Measurements from ENCODE around the gene SLC17A8.

The SLC17A8 gene

DNA sequence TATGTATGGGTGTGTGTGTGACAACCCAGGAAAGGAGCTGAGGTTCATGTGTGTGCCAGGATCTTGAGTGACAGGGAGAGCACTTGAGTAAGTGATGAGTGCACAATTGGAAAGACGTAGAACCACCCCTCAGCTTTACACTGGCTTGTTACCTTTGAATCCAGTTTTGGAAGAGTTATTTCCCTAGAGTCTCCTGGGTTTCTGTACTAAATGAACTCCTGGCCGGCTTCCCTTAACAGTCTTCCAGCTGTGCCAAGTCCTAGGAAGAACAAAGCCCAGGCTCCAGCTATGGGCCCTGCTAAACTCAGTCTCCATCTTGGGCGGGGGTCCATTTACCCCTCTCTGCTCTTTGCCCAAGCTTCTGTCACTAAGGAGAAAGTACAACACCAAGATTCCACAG is 97.1 kb downstream of the SLC17A8 start:
- peaks cover 19% of the 10 kb centered on the region for H3K27me3 ChIP-seq (ENCODE audit: low read depth, low read length)
- no peak overlapping the region for H3K27ac ChIP-seq (ENCODE audit: low read length)
- no peak overlapping the region for H3K4me3 ChIP-seq (ENCODE audit: low read length)
- H3K4me2 ChIP-seq (ENCODE audit: low read length) = no peak overlapping the region
- H3K9me3 ChIP-seq (ENCODE audit: insufficient read depth, low read length) = no peaks in the 10 kb centered on the region
- H4K20me1 ChIP-seq (ENCODE audit: insufficient read depth, low read length) = no peaks in the 10 kb centered on the region
- H3K79me2 ChIP-seq (ENCODE audit: low read length) = no peaks in the 10 kb centered on the region
- no peaks in the 10 kb centered on the region for H3K36me3 ChIP-seq (replicated peaks; ENCODE audit: low read depth, low read length)
- H3K4me1 ChIP-seq (ENCODE audit: low read length) = no peaks in the 10 kb centered on the region
- TF ChIP-seq, protein P1, sequence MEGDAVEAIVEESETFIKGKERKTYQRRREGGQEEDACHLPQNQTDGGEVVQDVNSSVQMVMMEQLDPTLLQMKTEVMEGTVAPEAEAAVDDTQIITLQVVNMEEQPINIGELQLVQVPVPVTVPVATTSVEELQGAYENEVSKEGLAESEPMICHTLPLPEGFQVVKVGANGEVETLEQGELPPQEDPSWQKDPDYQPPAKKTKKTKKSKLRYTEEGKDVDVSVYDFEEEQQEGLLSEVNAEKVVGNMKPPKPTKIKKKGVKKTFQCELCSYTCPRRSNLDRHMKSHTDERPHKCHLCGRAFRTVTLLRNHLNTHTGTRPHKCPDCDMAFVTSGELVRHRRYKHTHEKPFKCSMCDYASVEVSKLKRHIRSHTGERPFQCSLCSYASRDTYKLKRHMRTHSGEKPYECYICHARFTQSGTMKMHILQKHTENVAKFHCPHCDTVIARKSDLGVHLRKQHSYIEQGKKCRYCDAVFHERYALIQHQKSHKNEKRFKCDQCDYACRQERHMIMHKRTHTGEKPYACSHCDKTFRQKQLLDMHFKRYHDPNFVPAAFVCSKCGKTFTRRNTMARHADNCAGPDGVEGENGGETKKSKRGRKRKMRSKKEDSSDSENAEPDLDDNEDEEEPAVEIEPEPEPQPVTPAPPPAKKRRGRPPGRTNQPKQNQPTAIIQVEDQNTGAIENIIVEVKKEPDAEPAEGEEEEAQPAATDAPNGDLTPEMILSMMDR (IDR thresholded peaks at IDR 0.05; ENCODE audit: low read depth, low read length) = no peak
- no peak for TF ChIP-seq EZH2phosphoT487 (IDR thresholded peaks at IDR 0.05; ENCODE audit: low read depth)
- H3K9ac ChIP-seq (ENCODE audit: low read length) = no peak overlapping the region
- no peak overlapping the region for H2AFZ ChIP-seq (ENCODE audit: low read depth, low read length)

DNA sequence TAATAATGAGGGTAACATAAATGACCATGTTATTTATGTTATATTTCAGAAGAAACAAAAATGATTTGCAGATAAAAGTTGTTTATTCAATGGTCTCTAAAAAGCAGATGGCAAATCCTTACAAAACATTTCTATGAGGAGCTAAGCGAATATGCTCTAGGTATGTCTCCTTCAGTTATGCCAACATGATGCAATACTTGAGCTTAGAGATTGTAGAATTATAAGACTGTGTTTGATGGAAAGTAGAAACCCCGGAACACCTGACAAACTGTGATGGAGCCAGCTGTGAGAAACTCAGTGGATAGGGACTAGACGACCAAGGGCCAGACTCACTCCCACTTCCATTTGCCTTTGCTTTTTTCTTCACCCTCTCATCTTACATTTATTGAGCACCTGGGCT is 99.0 kb downstream of the SLC17A8 start:
- no peak for TF ChIP-seq EZH2phosphoT487 (IDR thresholded peaks at IDR 0.05; ENCODE audit: low read depth)
- TF ChIP-seq, protein P1 (IDR thresholded peaks at IDR 0.05; ENCODE audit: low read depth, low read length) = no peak
- Histone ChIP-seq H3K36me3 (replicated peaks; ENCODE audit: low read depth, low read length) (no peaks in the 10 kb centered on the region), H4K20me1 (ENCODE audit: insufficient read depth, low read length) (no peaks in the 10 kb centered on the region)

DNA sequence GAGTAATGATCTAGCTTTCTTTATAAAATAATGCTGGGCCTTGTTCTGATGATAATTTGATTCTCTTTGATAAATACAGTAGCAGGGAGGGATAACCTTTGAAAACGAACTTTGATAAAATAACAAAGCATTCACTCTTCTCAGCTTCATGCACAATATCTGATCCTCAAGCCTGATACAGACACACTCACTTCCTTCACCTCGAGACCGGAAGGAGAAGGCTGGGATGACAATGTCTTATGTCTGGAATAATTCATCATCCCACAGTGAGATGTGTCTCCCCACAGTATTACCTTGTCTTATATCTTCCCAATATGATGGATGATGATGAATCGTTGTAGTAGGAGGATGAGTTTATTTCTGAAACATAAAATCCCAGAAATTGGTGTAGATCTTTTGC is 101.3 kb downstream of the SLC17A8 start:
- Histone ChIP-seq H3K4me3 (ENCODE audit: low read length) (no peak overlapping the region), H3K27ac (ENCODE audit: low read length) (no peak overlapping the region), H3K79me2 (ENCODE audit: low read length) (no peaks in the 10 kb centered on the region), H3K9me3 (ENCODE audit: insufficient read depth, low read length) (no peaks in the 10 kb centered on the region), H3K9ac (ENCODE audit: low read length) (no peak overlapping the region), H3K4me2 (ENCODE audit: low read length) (no peak overlapping the region), H3K36me3 (replicated peaks; ENCODE audit: low read depth, low read length) (no peaks in the 10 kb centered on the region), H3K4me1 (ENCODE audit: low read length) (no peaks in the 10 kb centered on the region), H4K20me1 (ENCODE audit: insufficient read depth, low read length) (no peaks in the 10 kb centered on the region), H2AFZ (ENCODE audit: low read depth, low read length) (no peak overlapping the region), H3K27me3 (ENCODE audit: low read depth, low read length) (peaks cover 4% of the 10 kb centered on the region; the same call in 1 of the 2 replicates)
- no peak for TF ChIP-seq EZH2phosphoT487 (IDR thresholded peaks at IDR 0.05; ENCODE audit: low read depth)
- TF ChIP-seq, protein P1 (IDR thresholded peaks at IDR 0.05; ENCODE audit: low read depth, low read length) = no peak

More for the DNA sequence above, 99.0 kb downstream of the SLC17A8 start:
- H3K4me3 ChIP-seq (ENCODE audit: low read length) = no peak overlapping the region
- H3K27me3 ChIP-seq (ENCODE audit: low read depth, low read length) = peaks cover 8% of the 10 kb centered on the region
- no peak overlapping the region for H3K27ac ChIP-seq (ENCODE audit: low read length)
- no peak overlapping the region for H3K4me2 ChIP-seq (ENCODE audit: low read length)
- H3K4me1 ChIP-seq (ENCODE audit: low read length) = no peaks in the 10 kb centered on the region
- no peak overlapping the region for H2AFZ ChIP-seq (ENCODE audit: low read depth, low read length)
- H3K79me2 ChIP-seq (ENCODE audit: low read length) = no peaks in the 10 kb centered on the region
- H3K9me3 ChIP-seq (ENCODE audit: insufficient read depth, low read length) = no peaks in the 10 kb centered on the region
- H3K9ac ChIP-seq (ENCODE audit: low read length) = no peak overlapping the region

DNA sequence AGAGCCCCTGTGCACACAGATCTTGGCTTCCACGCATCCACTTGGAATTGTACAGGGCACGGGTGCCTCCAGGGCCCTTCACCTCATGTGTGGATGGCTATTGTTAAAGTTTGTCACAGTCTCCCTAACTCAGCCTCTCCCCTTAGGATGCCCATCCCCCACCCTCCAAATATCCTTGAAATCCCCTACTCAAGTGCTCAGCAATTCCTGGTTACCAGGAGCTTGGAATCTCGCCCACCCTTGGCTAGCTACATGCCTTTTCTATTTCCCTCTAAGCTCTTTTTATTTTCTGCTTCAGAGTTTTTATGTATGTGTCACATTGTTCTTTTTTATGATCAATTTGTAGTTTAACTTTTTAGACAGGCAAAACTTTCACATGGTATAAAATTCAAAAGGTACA is 103.8 kb downstream of the SLC17A8 start:
- Histone ChIP-seq H3K79me2 (ENCODE audit: low read length) (no peaks in the 10 kb centered on the region), H3K9me3 (ENCODE audit: insufficient read depth, low read length) (no peaks in the 10 kb centered on the region), H4K20me1 (ENCODE audit: insufficient read depth, low read length) (no peaks in the 10 kb centered on the region), H3K9ac (ENCODE audit: low read length) (no peak overlapping the region), H3K27ac (ENCODE audit: low read length) (no peak overlapping the region), H3K27me3 (ENCODE audit: low read depth, low read length) (0 out of 2 replicates have a peak, but pooled peaks cover 4% of the 10 kb centered on the region), H3K4me1 (ENCODE audit: low read length) (no peaks in the 10 kb centered on the region), H3K36me3 (replicated peaks; ENCODE audit: low read depth, low read length) (no peaks in the 10 kb centered on the region), H3K4me3 (ENCODE audit: low read length) (no peak overlapping the region), H3K4me2 (ENCODE audit: low read length) (no peak overlapping the region), H2AFZ (ENCODE audit: low read depth, low read length) (no peak overlapping the region)
- no peak for TF ChIP-seq EZH2phosphoT487 (IDR thresholded peaks at IDR 0.05; ENCODE audit: low read depth)
- TF ChIP-seq, protein P1 (IDR thresholded peaks at IDR 0.05; ENCODE audit: low read depth, low read length) = no peak

Measured in OCI-LY3 (cell line).